GM18520 (cell line): ENCODE measurements around the gene SYNDIG1.

Experiments used
- ATAC-seq: cut with Tn5 transposase; IDR thresholded peaks from one replicate; pipeline ENCODE4 v1.9.1; 2021; ENCODE audit not compliant: unreplicated experiment

The SYNDIG1 gene

DNA sequence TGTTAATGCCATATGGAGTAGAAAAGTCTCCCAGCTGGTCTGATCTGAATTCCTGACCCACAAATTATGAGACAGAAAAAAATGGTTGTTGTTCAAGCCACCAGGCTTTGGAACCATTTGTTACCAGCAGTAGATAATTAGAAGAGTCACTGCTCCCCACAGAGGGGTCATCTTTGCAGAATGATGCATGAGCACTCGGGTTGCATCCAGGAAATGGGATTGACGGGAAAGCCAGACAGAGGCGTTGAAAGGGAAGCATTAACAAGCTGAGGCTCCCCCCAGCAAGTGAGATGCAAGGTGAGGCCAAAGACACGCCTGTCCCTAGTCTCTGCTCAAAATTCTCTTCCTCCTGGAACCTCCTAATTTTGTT lies 182.5 kb downstream of the SYNDIG1 start:
- ATAC-seq = no peak

DNA sequence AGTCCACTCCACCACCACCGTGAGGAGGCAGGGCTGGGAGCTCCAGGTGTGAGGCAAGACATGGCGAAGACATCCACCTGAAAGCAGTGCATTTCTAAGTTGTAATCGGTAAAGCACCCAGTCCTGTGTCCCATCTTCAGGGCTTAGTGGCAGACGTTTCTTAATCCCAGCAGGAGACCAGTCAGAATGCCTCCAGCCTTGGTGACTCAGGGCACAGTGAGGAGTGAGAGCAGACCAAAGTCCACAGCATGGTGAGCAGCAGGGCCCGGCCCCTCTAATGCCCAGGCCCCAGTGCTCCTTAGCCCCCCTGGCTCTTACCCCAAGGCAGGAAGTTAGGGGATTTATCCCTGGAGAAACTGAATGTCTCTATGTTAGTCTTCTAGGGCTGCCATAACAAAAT lies 183.9 kb downstream of the SYNDIG1 start:
- ATAC-seq = no peak

DNA sequence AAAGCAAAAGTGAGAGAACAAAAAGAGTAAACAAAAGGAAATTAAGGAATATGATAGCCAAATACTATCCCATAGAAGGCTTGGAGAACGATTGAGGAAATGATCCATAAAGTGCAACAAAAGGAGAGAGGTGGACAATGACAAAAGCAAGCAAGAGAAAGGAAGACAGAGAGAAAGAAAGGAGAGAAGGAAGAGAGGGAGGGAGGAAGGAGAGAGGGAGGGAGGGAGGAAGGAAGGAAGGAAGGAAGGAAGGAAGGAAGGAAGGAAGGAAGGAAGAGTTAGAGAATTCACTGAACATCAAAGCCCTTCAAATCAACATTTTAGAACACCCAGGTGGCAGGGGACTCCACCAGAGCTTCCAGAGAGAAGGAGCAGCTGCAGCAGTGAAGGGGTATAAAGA lies 185.0 kb downstream of the SYNDIG1 start:
- ATAC-seq = no peak

DNA sequence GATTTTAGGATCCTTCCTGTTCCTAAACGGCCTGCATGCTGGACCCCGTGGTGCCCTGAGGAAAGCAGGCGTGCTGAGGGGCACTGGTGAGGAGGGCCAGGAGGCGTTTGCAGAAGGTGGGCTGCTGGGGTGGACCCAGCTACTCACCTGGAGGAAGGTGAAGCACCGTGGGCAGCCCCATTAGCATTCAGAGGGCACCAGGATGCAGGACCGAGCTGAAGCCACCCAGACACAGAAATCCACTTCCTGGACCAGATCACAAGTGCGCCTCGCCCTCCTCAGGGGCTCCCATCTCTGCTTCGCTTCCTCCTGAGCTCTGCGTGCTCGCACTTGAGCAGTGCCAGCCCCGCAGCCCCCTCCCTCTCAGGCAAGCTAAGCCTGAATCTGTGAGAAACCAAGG lies 187.0 kb downstream of the SYNDIG1 start:
- no peak for ATAC-seq

DNA sequence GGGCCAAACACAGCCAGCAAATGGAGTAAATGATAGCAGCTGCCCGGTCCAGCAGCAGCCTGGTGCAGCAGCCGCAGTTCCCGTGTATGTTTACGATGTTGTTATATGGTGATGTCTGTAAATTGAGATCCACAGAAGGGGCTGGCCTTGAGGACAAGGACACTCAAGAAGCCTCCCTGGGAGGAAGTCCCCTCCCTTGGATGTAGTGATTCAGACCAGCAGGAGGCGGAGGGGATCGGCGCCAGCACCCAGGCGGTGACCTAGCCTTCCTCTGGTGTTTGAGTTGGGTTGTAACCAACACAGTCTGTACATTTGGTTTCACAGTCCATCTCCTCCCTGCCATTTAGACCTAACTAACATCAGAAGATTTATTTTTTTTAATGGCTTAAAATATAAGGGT lies 187.8 kb downstream of the SYNDIG1 start:
- no peak for ATAC-seq

DNA sequence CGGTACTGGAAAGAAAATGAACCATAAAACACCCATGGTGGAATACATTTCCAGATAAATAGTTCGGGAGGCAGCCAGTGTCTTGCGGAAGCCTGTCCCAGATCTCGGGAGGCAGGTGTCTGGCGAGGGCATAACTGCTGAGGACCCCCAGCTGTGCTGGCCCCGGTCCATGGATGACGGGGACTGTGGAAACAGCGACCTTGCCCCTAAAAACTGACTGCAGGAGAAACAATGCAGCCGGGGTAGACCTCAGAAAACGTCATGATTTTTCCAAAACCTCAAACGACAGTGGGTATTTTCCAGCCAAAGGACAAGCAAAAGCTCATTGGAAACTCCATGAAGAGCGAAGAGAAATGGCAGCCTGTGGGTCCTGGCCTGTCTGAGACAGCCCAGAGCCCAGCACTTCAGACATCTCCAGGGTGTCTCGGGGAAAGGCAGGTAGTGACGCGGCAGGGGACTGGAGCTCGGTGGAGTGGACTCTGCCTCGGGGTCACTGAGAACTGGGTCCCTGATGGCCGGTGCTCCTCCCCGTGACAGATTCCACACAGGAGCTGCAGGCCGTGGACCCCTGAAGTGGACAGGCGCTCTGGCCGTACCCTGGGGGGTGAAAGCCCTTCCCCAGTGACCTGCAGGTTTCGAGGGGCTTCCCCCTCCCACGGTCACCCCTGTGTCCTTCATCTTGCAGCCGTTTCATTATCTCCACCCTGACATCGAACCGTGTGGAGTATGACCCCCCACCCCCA lies 188.6 kb downstream of the SYNDIG1 start:
- no peak for ATAC-seq

DNA sequence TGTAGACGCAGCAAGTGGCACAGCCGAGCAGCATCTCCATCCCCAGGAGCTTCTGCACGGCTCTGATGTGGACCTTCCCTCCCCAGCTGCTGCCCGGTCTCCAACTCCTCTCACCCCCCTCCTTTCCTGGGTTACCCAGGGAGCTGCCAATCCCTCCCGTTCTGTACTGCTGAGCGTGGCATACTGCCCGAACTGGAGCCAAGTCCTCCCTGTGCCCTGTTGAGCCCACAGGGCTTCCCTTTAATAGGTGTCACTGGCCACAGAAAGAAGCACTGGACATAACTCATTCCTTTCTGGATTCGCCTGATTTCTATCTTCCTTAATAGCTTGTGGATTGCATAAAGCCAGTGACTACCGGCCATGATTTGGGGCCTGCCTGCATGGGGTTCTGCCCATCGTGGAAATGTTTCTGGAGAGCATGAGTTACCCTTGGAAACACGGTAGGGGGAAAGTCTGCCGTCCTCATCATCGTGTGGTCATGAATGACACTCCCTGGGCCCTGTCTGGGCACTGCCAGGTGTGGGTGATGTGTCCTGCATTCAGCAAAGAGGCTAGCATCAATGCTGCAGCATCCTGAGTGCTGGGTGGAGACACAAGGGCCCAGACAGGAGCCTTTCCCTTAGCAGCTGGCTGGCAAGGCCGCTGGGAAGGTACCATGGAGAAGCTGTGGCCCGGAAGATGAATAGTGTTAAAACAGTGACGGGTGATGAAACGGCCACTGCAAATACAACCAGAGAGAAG lies 189.7 kb downstream of the SYNDIG1 start:
- ATAC-seq = no peak

DNA sequence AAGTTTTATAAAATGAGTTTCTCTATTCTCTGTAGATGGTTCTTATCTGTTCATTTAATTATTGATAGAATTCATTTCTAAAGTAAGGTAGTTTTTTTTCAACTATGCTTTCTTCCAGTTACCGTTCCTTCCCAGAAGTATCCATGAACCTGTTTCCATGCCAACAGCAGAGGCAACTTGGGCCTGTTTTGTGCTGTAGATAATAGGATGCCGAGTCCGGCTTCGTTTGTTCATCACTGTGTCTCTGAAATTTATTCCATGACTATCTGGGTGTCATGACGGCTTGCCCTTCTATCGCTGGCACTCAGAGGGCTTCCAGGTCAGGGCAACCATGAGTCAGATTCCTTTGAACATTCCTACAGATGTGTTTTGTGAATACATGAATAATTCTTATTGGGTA lies 190.4 kb downstream of the SYNDIG1 start:
- no peak for ATAC-seq

DNA sequence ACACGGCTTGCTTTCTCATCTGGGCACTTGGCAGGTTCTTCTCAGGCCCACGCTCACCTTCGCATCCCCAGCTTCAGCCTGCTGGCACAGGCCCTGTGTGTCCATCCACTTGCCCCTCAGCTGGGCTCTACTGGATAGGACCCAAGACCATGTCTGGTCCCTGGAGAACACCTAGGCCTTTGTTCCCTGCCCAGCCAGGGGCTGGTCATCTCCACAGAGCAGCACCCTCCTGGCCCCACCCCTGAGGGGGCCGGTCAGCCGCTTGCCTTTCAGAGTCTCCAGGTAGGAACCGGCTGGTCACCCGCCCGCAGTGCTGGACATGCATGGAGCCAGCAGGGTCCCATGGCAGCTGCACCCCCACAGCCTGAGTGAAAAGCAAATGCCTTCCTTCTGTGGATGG lies 191.2 kb downstream of the SYNDIG1 start:
- ATAC-seq = no peak

DNA sequence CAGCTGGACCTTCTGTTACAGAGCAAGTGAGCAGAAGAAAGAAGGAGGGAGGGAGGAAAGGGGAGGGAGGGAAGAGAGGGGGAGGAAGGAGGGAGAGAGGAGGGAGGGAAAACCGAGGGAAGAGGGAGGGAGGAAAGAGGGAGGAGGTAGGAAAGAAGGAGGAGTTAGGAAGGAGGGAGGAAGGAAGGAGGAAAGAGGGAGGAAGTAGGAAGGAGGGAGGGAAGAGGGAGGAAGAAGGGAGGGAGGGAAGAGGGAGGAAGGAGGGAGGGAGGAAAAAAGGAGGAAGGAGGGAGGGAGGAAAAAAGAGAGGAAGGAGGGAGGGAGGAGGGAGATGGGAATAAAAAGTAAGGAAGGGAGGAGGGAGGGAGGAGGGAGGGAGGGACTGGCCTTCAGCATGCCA lies 191.8 kb downstream of the SYNDIG1 start:
- no peak for ATAC-seq

DNA sequence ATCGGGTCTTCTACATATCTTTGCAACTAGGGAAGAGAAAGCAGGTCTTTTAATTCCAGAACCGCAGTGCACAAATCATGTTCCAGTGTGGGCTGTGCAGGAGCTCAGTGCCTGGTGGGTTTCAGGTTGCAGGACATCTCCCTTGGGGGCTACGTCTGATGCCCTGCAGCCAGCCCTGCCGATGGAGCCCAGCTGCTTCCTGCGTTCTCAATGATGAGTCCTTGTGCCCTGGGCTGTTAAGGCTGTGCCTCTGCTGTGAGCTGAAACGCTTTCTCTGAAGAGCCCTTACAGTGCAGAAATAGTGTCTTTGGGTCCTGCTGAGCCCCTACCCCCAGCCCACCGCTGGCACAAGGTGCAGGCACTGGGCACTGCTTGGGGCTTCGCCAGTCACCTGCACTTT lies 192.9 kb downstream of the SYNDIG1 start:
- ATAC-seq = no peak

DNA sequence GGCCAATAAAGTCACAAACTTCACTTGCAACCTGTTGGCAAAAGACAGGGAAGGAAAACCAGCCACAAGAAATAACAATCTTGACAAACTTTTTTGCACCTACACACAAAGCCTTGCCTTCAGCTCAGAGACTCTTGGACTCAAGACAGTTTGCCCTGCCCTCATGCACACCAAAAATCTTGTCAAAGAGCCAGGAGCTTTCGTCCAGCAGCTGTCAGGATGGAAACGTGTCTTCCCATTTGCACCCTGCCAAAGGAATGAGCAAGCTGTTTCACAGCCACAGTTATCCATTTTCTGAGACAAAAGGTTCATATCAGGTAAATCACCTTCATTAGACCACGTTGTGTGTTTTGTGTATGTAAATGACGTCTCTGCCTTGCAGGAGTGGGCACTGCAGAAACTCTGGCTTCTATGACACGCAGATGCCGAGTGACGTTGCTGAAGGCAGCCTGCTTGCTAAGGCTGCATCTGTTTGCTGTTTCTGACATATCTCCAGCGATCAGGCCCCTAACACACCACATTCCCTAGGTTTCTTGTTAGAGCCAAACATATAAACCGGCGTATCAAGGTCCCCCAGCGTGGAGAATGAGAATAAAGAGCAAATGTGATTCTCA lies 193.4 kb downstream of the SYNDIG1 start:
- no peak for ATAC-seq

DNA sequence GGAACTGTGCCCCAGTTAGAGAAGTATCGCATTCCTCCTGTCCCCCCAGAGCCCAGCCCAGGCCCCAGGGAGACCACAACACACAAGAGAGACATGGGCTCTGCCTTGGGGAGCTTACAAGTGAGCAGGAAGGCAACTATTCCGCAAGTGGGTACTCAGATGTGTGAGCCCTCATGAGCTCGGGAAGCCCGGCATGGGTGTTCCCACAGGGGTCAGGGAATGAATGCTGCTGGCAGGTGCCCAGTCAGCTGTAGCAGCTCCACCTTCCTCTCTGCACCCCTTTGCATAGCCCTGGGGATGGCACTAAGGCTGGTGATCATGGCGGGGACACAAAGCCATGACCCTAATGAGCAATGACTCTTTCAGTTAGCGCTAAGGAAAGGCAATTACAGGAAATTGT lies 194.1 kb downstream of the SYNDIG1 start:
- ATAC-seq = no peak

DNA sequence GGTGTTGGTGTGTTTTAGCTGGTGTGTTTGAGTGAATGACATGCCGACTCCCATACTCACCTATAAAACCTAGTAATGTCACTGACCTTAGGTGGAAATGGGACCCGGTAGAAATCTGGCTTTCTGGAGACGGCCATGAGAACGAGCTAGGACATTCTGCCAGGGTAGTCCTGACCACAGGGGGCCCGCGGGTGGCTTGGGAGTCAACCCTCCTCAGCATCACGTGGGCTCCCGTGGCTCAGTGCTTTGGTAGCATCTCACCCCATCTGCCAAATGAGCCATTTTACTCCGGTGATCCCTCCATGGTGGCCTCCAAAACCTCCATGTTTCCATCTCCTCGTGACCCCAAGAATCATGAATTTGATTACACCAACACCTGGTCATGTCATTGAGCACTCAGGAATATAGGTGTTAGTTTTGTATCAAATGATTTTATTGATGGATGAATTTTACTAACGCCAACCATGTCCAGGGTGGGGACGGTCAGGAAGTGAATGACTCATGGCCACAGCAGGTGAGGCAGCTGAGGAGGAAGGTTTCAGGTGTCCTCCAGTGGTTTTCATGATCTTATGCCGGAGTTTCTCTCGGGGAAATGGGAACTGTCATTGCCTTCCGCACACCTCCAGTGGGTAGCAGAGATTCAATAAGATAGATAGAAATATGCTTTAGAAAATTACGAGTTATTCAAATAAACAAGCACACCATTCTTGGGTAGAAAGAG lies 195.0 kb downstream of the SYNDIG1 start:
- ATAC-seq = no peak

DNA sequence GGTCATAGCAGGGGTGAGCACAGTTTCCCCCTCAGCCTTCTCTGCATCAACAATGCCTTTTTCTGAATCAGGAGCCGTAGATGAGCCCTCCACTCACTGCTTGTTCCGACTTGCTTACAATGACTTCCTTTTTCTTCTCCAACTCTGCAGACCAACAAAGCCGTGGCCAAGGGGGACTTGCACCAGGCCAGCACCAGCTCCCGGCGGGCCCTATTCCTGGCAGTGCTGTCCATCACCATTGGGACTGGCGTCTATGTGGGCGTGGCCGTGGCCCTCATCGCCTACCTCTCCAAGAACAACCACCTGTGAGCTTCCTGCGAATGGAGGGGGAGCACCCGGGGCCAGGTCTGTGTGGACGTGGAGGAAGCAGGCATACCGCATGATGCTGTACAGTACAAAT lies 195.8 kb downstream of the SYNDIG1 start:
- no peak for ATAC-seq

DNA sequence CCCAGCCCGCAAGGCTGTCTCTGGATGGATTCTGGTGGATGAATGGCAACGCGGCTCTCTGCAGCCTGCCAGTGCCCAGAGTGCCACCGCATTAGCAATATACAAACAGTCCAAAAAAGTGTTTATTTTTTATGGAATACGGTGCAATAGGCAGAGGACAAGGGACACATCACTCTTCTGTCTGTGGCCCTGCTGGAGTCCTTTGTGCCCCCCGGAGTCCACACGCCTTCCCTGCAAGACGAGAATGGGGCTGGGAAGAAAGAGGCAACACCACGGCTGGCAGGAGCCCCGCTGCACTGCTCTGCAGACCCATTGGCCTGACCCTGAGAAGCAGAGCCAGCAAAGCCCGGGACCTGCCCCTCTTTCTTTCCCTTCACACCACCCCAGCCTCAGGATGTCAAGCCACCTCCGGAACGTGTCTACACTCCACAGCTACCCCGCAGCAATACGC lies 196.3 kb downstream of the SYNDIG1 start:
- ATAC-seq = no peak

DNA sequence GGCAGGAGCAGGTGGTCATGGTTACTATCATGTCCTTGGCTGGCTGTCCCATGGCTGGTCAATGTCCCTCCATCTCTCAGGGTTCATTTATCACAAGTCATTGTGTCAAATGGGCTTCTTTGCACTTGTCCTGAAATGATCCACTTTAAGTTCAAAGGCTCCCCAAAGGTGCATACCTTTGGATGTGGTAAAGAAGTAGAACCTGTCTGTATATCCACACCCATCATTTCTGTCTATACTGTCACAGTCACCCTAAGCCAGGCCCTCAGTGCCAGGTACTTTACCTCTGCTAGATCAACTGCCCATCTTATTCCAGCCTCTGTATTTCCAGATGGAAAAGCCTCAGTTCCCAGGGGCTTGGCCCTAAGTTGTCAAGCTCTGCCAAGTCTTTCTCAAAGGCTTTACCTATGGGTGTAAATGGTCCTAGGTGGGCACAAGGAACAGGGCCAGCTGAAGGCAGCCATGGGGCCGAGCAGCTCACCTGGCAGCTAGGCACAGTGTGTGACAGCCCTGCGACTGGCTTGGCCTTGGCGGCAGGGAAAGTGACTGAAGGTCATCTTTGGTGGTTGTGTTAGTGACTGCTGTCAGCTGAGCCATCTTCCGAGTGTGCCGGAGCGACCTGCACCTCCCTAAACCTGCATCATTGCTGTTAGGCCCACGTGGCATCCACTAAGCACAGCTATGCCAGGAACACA lies 198.4 kb downstream of the SYNDIG1 start:
- ATAC-seq = no peak

DNA sequence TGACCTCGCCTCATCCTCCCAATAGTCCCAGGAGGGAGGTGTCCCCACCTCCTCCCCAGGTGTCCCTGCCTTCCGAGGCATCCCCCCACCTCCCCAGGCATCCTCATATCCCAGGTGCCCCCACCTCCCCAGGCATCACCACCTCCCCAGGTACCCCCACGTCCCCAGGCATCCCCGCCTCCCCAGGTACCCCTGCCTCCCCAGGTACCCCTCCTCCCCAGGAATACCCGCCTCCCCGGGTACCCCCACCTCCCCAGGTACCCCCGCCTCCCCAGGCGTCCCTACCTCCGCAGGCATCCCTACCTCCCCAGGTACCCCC lies 198.9 kb downstream of the SYNDIG1 start:
- no peak for ATAC-seq

DNA sequence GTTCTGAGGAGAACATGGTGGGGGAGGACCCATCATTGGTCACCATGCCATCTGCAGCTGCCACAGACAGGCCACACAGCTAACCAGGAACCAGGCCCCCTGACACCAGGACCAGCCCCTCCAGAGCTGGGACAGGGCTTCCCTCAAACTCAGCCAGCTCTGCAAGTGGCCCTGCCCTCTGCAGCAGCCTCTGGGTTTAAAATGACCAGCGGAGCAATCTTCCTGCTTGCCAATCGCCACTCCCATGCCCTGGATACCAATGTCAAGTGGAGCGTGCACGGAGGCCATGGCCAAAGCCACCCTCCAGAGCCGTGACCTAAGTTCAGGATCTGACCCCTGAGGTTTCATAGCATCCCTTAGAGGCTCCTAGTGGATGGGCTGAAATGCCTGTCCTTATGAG lies 199.4 kb downstream of the SYNDIG1 start:
- ATAC-seq = no peak

DNA sequence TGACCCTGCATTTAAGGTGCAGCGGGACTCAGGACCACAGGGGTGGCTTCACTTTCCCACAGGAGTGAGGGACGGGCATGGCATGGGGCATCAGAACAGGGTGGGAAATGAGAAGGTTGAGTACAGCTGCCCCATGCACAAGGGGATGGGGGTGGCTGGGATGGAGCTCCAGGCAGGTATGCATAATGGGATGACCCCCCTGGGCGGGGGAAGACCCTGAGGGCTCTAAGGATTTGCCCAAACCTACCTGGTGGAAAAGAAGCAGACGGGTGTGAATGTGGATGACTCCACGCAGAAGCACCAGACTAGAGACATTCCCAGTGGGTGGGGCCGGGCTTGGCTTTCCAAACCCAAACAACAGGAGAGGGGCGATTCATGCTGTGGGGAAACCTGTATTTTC lies 200.3 kb downstream of the SYNDIG1 start:
- ATAC-seq = no peak

DNA sequence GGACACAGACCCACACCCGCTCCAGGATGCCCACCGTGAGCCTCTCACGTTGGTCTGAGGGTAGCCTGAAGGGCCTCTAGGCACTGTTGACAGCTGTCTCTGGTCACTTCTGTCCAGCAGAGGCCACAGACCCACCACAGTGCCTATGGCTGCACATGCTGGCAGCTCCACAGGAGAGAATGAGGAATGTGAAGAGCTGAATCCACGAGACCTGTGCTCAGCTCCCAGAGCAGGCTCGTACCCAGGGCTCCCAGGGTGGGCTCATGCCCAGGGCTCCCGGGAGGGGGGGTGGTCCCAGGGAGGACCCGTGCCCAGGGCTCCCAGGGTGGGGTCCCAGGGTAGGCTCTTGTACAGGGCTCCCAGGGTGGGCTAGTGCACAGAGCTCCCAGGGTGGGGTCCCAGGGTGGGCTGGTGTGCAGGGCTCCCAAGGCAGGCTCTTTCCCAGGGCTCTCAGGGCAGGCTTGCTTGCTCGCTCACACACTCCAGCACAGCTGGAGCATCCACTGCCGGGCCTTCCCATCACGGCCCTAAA lies 201.0 kb downstream of the SYNDIG1 start:
- no peak for ATAC-seq
